HCT116 (cell line): ENCODE data around the gene SLC5A2.

Experiments
- CTCF ChIP-seq, 3 experiments: fragments of 200-600 bp in 1 of 3; sonication (generic) in 1 of 3; IDR thresholded peaks in 2 of 3; conservative IDR thresholded peaks in 1 of 3; 2 replicates each; pipeline ENCODE4 v1.5.1; 2012 to 2017; ENCODE audit warnings: low read depth in 2 of 3, low read length in 2 of 3, antibody characterized with exemption in 1 of 3, borderline replicate concordance in 1 of 3, control low read depth in 1 of 3, mild to moderate bottlenecking in 1 of 3, mixed read lengths in 1 of 3, mixed run types in 1 of 3, moderate library complexity in 1 of 3; ENCODE audit not compliant: insufficient read depth in 1 of 3
- EGR1 ChIP-seq: IDR thresholded peaks from 2 replicates; pipeline ENCODE4 v1.6.1; 2012; ENCODE audit warnings: low read depth
- EZH2phosphoT487 ChIP-seq: fragments of 200-600 bp; IDR thresholded peaks from 2 replicates; pipeline ENCODE4 v1.6.1; 2018; ENCODE audit warnings: antibody characterized with exemption, borderline replicate concordance
- POLR2A ChIP-seq: IDR thresholded peaks from 2 replicates; pipeline ENCODE4 v1.7.0; 2011; ENCODE audit warnings: borderline replicate concordance; ENCODE audit not compliant: insufficient read depth, insufficient read length; ENCODE audit errors: extremely low read depth
- RAD21 ChIP-seq: IDR thresholded peaks from 2 replicates; pipeline ENCODE4 v1.6.1; 2012; ENCODE audit warnings: low read depth, mild to moderate bottlenecking
- YY1 ChIP-seq: IDR thresholded peaks from 2 replicates; pipeline ENCODE4 v1.6.1; 2011; ENCODE audit warnings: low read length, low read depth, moderate library complexity, mild to moderate bottlenecking; ENCODE audit not compliant: insufficient replicate concordance; ENCODE audit errors: extremely low read depth

- no peak for TF ChIP-seq YY1
- no peak for TF ChIP-seq POLR2A
- no peak for TF ChIP-seq CTCF (IDR thresholded peaks at IDR 0.05 in 2 of 3, conservative IDR thresholded peaks at IDR 0.05 in 1 of 3; ENCODE audit: borderline replicate concordance in 1 of 3, insufficient read depth in 1 of 3, low read depth in 2 of 3, low read length in 2 of 3)
- TF ChIP-seq RAD21, result no peak
- no peak for TF ChIP-seq EZH2phosphoT487
- TF ChIP-seq EGR1, result no peak
These were observed 47.0 kb downstream of the SLC5A2 start for GRCh38 chr16:31529937-31530312.
